ENCODE results near the gene LSMEM2.

GRCh38 chr3:50302095-50303012 lies 23.5 kb downstream of the LSMEM2 start:
- TF ChIP-seq, protein P1, sequence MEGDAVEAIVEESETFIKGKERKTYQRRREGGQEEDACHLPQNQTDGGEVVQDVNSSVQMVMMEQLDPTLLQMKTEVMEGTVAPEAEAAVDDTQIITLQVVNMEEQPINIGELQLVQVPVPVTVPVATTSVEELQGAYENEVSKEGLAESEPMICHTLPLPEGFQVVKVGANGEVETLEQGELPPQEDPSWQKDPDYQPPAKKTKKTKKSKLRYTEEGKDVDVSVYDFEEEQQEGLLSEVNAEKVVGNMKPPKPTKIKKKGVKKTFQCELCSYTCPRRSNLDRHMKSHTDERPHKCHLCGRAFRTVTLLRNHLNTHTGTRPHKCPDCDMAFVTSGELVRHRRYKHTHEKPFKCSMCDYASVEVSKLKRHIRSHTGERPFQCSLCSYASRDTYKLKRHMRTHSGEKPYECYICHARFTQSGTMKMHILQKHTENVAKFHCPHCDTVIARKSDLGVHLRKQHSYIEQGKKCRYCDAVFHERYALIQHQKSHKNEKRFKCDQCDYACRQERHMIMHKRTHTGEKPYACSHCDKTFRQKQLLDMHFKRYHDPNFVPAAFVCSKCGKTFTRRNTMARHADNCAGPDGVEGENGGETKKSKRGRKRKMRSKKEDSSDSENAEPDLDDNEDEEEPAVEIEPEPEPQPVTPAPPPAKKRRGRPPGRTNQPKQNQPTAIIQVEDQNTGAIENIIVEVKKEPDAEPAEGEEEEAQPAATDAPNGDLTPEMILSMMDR (IDR thresholded peaks at IDR 0.05), result no peak
- TF ChIP-seq POLR2AphosphoS5 (IDR thresholded peaks at IDR 0.05) (no peak), POLR2A (IDR thresholded peaks at IDR 0.05) (no peak)
